ENCODE results near the gene THUMPD1.
"Not testable (repeated sequence)": the region's sequence is repeated elsewhere in the genome, so short reads cannot be mapped to it uniquely, and the experiment has no call there.

Gene THUMPD1, protein sequence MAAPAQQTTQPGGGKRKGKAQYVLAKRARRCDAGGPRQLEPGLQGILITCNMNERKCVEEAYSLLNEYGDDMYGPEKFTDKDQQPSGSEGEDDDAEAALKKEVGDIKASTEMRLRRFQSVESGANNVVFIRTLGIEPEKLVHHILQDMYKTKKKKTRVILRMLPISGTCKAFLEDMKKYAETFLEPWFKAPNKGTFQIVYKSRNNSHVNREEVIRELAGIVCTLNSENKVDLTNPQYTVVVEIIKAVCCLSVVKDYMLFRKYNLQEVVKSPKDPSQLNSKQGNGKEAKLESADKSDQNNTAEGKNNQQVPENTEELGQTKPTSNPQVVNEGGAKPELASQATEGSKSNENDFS

DNA sequence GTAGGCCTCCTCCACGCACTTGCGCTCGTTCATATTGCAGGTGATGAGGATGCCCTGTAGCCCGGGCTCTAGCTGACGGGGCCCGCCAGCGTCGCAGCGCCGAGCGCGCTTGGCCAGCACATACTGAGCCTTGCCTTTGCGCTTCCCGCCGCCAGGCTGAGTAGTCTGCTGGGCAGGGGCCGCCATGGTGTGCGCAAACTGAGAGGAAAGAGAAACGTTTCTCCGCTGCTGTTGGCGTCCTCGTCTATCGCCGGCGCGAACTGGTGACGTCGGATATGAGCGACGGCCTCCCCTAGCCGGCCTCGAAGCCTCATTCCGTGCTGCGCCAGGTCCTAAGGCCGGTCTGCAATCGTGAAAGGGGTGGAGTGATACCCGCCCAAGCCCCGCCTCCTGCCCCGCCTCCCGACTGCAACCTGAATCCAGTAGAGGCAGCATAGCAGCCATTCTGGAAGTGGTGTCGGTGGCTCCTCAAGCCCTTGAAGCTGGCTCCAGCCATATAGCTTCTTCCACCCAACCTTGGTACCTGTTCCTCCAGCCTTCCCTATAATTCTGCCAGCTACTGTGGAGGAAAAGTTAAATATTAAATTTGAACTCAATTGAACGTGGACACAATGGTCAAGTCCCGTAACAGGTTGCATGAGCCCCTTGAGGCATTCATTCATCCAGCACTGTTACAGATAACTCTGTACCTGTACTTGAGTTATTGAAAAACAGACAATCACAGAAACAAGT, at the start of gene THUMPD1:
TSS of gene THUMPD1 (minus strand) at position 265 of the 732 bp plus-strand sequence. CDS start at position 186, 79 bp downstream.
- peak; percentile 96 to 99 for DNase-seq (ENCODE audit: low read depth in 2 of 2)

DNA sequence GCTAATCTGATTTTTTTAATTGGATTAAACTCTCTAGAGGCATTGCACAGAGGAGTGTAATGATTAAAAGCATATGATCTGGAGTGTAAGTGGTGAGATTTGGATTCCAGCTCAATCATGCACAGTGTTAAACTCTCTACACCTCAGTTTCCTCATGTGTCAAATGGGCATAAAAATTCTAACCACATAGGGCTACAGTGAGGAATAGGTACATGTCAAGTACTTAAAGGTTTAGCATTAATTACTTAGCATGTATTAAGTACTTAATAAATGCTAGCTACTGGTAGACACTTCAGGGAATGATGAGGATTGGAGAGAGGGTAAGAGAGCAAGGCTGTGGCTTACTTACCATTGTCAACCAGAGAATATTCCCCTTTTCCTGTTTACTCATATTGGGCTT, 47.5 kb upstream of the THUMPD1 start:
- DNase-seq (ENCODE audit: low read depth in 2 of 2) = no peak

DNA sequence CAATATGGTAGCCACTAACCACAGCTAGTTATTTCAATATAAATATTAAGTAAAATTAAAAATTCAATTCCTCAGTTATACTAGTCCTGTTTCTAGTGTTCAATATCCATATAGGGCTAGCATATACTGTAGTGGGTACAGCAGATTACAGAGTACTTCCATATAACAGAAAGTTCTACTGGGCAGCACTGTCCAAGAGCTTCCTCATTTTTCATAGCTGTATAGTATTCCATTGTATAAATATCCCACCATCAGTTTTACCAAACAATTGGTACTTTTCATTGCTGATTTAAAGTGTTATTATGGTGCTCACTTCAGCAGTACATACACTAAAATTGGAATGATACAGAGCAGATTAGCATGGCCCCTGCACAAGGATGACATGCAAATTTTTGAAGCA, 42.6 kb upstream of the THUMPD1 start:
- no peak for DNase-seq (ENCODE audit: low read depth in 2 of 2)

DNA sequence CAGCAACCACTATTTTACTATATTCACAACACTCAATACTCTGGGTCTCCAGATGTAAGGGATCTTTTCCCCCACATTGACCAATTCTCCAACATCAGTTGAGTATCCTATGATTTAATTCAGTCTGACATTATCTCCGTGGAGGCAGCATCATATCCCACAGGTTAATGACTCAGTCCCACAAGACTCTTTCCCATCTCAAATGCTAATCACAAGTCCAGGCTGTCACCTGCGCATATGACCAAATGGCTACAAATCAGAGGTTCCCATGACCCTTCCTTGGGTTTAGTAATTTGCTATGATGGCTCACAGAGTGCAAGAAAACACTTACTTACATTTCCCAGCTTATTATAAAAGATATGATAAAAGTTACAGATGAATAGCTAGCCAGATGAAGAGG, 40.9 kb upstream of the THUMPD1 start:
- DNase-seq (ENCODE audit: low read depth in 2 of 2) = no peak

DNA sequence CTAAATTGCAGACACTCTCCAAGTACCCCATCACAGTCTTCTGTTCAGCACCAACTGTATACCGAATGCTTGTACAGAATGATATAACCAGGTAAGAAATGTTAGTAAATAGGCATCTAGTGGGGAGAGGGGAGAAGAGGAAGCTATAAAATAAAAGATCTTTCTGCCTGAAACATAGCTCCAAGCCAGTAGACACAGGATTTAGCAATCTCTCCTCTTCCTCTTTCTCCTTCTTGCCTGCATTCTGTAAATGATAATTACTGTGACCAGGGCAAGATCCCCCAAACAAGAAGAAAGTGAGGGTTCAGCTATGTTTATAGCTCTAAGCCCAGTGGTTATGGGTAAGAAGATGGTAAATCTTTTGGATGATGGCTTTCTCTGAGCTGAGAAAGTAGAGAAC, 40.1 kb upstream of the THUMPD1 start:
- DNase-seq (ENCODE audit: low read depth in 2 of 2) = no peak

DNA sequence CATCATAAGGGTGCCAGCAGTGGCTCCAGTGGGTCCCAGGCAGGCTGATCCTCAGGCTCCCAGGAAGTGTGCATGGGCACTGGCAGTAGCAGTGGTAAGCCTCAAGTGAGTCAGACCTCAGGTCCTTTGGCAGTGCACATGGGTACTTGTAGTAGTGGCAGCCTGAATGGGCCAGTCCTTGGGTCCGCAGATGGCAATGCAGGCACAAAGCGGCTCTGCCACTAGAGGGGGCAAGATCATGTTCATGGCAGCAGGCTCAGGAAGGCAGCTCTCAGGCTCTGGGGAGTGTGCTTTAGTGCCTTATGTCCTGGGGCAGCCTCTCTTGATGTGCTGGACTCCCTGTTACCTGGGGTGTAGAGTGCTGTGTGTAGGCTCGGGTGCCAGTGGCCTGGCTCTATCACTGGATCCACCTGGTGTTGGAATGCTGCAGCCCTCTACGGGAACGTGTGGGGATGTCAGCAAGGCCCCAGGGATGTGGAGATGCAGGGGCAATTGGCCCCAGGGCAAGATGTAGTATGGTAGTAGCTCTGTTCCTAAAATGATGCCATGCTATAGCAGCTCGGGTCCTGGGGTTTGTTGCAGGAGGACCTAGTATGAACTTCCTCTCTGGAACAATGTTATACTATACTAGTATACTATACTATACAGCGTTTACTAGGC, 33.2 kb upstream of the THUMPD1 start:
- DNase-seq (ENCODE audit: low read depth in 2 of 2) = peak; percentile 19 to 63

DNA sequence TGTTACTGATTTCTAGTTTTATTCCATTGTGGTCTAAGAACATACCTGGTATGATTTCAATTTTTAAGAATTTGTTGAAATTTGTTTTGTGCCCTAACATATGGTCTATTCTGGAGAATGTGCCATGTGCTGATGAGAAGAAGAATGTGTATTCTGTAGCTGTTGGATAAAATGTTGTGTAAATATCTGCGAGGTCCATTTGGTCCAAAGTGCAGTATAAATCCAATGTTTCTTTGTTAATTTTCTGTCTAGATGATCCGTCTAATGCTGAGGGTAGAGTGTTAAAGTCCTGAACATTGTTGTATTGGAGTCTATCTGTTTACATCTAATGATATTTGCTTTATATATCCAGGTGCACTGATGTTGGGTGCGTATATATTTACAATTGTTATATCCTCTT, 32.1 kb upstream of the THUMPD1 start:
- no peak for DNase-seq (ENCODE audit: low read depth in 2 of 2)

DNA sequence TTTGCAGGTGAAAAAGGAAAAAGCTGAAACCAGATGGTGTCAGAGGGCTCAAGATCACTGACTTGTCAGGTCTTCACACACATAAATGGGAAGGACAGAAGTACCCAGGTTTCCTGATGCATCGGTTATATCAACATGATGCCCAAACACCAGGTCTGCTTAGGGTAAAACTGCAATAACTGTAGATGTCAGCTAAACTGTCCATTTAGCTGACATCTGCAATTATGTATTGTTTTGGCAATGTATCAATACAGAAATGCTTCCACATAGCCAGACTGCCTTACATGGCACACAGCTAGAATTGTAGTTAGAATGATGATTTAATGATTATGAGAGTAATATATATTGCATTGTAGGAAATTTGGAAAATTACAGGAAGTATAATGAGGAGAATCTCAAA, 27.2 kb upstream of the THUMPD1 start:
- no peak for DNase-seq (ENCODE audit: low read depth in 2 of 2)

DNA sequence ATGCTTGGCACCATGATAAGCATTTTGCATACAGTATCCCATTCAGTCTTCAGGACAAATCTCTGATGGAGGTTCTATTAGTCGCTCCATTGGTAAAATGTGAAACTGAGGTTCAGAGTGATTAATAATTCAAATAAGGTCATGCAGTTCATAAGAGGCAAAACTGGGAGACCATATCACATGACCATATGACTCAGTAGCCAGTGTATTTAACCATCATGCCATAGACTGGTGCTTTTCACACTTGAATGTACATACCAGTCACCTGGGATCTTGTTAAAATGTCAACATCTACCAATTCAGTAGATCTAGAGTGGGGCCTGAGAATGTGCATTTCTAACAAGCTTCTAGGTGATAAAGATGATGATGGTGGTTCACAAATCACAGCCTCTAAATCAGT, 26.5 kb upstream of the THUMPD1 start:
- no peak for DNase-seq (ENCODE audit: low read depth in 2 of 2)

DNA sequence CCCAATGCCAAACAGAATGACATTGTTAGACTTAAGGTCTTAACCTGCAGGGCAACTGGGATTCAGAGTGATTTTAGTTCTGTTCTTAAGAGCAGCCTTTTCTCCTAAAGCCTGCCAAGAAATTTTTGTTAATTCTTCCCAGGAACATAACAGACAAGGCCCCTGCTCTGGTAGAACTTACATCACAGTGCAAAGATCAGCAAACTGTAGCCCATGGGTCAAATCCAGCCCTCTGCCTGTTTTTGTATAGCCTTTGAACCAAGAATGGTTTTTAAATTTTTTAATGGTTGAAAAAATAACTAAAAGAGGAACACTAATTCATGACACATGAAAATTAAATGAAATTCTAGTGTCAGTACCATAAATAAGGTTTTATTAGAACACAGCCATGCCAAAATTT, 26.0 kb upstream of the THUMPD1 start:
- no peak for DNase-seq (ENCODE audit: low read depth in 2 of 2)

DNA sequence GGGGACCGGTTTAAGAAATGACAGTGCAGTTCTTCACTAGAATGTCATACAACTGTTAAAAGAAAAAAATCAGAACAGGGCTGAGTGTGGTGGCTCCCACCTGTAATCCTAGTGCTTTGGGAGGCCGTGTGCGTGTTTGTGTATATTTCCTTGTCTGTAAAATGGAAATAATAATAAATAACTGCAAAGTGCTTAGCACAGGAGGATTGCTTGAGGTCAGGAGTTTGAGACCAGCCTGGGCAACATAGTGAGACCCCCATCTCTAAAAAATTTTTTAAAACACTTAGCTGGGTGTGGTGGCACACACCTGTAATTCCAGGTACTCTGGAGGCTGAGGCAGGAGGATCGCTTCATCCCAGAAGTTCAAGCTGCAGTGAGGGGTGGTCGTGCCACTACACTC, 24.7 kb upstream of the THUMPD1 start:
- no peak for DNase-seq (ENCODE audit: low read depth in 2 of 2)

DNA sequence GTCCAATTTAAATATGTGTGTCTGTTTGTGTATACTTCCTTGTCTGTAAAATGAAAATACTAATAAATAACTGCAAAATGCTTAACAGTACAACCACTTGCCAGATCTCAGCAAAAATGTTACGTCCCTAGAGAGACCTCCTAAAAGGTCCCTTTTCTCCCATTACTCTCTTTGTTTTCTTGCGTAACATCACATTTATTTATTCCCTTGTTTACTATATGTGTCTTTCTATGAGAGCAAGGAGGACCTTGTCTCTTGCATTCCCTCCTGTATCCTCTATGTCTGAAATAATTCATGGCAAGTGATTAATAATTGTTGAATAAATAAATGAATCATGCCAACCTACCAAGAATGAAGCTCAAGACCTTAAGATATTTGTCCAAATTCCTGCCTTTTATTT, 24.1 kb upstream of the THUMPD1 start:
- no peak for DNase-seq (ENCODE audit: low read depth in 2 of 2)

DNA sequence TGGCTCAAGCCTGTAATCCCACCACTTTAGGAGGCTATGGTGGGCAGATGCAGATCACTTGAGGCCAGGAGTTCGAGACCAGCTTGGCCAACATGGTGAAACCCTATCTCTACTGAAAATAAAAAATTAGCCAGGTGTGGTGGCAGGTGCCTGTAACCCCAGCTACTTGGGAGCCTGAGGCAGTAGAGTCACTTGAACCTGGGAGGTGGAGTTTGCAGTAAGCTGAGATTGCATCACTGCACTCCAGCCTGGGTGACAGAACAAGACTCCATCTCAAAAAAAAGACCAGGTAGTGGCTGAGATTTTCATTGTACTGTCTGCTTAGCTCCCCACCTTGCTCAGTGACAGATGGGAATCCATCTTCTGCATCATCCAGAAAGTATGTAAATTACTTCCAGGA, 22.8 kb upstream of the THUMPD1 start:
- not testable (repeated sequence) for DNase-seq (ENCODE audit: low read depth in 2 of 2)

DNA sequence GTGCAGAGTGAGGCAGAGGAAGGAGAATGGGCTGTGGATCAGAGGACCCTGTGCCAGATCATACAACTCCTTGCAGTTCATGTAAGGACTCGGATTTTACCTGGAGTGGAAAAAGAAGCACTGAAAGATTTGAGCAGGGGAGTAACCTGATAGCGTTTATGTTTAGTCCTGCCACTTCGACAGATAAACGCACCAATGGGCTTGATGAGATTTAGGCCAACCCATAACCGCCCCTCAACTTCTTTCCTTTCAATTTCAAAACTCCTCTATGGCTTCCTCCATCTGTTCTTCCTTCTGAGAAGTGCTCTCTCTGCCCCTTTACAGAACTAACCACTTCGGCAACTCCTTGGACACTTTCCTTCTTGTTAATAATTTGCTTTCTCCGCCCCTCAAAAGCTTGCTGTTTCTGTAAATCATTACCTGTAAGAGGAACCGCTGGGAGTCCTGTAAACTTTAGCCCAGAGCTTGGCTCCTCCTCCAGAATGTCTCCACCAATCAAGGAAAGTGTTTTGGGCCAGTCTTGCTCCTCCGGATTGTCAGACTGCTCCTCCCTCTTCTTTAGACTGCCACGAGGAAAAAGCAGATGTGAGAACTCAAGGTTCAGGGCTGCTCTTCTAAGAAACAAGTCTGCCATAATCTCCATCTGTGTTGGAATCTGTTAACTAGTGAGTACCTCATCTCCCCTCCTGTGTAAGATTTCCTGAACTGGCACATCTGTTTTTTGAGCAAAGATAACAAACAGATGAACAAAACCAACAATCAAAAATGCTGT, 22.0 kb upstream of the THUMPD1 start, which contains the start of gene ACSM3:
TSS of gene ACSM3 (plus strand) at position 554 of the 772 bp plus-strand sequence. CDS start 6,021 bp downstream, outside the sequence.
- peak; percentile 27 to 33 for DNase-seq (ENCODE audit: low read depth in 2 of 2)

DNA sequence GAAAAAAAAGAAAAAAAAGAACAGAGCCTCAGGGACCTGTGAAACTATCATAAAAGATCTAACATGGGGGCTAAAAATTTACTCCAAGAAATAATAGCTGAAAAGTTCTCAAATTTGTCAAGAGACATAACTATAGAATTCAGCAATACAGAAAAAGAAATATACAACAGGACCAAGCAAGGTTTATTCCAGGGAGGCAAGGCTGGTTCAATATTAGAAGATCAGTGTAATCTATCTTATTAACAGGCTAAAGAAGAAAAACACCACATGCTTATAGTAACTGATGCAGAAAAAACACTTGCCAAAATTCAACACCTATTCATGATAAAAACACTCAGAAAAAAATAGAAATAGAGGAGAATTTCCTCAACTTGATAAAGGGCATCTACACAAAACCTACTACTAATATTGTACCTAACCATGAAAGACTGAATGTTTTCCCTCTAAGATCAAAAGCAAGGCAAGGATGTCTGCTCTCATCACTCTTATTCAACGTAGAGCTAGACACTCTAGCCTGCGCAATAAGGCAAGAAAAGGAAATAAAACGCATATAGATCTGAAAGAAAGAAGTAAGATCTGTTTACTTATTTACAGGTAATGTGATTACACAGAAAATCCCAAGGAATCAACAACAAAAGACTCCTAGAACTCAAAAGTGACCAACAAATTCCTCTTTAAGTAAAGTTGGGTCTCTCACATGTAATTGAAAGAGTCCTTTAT, 20.9 kb upstream of the THUMPD1 start:
- no peak for DNase-seq (ENCODE audit: low read depth in 2 of 2)

DNA sequence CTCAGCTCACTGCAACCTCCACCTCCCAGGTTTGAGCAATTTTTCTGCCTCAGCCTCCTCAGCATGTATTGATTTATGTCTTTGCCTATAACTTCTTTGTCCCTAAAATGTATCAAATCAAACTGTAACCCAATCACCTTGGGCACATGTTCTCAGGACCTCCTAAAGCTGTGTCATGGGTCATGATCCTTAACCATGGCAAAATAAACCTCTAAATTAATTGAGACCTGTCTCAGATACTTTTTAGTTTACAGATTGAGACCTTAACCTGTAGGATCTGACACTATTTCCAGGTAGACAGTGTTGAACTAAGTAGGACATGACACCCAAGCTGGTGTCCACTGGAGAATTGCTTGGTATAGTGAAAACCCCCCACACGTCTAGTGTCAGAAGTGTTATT, 19.6 kb upstream of the THUMPD1 start:
- DNase-seq (ENCODE audit: low read depth in 2 of 2) = no peak

DNA sequence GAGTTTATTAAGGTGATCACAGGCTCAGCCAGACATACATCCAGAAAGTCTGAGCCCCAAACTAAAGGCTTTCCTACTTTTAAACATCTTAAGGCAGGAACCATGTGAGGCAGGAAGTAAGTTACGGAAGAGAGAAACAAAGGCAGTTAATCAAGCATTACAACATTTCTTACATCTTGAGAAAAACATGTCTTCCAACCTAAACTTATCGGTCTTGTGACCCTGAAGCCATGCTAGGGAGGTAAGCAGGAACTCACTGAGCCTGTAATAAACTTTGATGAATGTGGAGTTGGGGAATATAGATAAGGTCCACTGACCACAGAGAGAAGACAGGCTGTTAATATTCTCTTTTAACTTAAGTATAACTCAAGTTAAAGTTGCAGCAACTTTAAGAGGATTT, 18.7 kb upstream of the THUMPD1 start:
- DNase-seq (ENCODE audit: low read depth in 2 of 2) = no peak

DNA sequence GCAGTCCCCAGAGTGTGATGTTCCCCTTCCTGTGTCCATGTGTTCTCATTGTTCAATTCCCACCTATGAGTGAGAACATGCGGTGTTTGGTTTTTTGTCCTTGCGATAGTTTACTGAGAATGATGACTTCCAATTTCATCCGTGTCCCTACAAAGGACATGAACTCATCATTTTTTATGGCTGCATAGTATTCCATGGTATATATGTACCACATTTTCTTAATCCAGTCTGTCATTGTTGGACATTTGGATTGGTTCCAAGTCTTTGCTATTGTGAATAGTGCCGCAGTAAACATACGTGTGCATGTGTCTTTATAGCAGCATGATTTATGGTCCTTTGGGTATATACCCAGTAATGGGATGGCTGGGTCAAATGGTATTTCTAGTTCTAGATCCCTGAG, 14.2 kb upstream of the THUMPD1 start:
- DNase-seq (ENCODE audit: low read depth in 2 of 2) = not testable (repeated sequence)

DNA sequence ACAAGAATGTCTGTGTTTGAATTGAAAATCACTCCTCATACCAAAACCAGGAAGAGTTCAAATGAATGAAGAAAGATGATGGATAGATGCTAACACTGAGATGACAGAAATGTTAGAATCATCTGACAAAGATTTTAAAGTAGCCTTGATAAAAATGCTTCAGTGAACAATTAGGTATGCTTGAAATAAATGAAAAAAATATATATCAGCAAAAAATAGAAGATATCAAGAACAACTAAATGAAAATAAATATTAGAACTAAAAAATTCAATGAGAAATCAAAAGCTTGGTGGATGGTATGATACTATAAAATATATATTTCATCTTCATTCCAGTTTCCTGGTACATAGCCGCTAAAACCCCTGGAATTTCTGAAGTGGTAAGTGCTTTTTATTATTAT, 13.6 kb upstream of the THUMPD1 start:
- DNase-seq (ENCODE audit: low read depth in 2 of 2) = no peak

DNA sequence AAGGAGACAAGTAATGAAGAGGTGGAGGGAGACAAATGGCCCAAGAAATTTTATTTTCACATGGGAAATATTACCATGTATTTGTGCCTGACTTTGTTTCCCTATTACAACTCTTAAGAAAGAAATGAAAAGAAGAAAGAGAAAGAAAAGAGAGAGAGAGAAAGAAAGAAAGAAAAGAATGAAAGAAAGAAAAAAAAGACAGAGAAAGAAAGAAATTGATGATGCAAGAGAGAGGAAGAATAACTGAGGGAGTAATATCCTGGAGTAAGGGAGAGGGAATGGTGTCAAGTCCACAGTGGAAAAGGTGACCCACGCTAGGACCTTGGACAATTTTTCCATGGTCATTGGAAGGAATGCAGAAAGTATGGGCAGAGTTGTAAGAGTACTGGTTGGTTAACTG, 12.1 kb upstream of the THUMPD1 start:
- DNase-seq (ENCODE audit: low read depth in 2 of 2) = no peak

DNA sequence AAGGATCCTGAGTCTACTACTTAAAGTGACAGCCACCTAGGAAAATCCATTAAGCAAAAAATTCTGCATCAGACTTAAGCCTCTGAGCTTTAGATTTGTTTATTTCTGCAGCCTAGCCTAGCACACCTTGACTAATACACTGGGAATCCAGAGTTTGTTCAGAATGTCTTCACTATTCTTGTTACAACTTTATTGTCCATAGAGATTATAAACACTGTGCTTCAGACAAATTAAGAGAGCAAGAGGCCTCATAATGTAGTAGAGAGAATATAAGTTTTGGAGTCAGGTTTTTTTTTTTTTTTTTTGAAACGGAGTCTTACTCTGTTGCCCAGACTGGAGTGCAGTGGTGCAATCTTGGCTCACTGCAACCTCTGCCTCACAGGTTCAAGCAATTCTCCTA, 8.9 kb upstream of the THUMPD1 start:
- DNase-seq (ENCODE audit: low read depth in 2 of 2) = no peak

Data from stimulated activated CD4-positive, alpha-beta T cell treated with anti-CD3 and anti-CD28 coated beads, Interleukin-12 subunit alpha, Interleukin-12 subunit beta, amount 100 ng/mL, for 24 hours (primary cell).